Neural progenitor cell (in vitro differentiated cells): ENCODE data around the gene CCDC15.

ENCODE experiments used
- EZH2 ChIP-seq: fragments of 200-600 bp; sonication (generic); IDR thresholded peaks from 2 replicates; pipeline ENCODE4 v1.6.1; 2017; ENCODE audit warnings: antibody characterized with exemption, mild to moderate bottlenecking, moderate library complexity
- EZH2phosphoT487 ChIP-seq: fragments of 200-600 bp; sonication (generic); IDR thresholded peaks from 2 replicates; pipeline ENCODE4 v1.6.1; 2017; ENCODE audit warnings: antibody characterized with exemption
- TF ChIP-seq, protein P1 (sequence below): fragments of 200-600 bp; sonication (generic); IDR thresholded peaks from 2 replicates; pipeline ENCODE4 v1.5.1; 2017; ENCODE audit warnings: antibody characterized with exemption, mild to moderate bottlenecking

DNA sequence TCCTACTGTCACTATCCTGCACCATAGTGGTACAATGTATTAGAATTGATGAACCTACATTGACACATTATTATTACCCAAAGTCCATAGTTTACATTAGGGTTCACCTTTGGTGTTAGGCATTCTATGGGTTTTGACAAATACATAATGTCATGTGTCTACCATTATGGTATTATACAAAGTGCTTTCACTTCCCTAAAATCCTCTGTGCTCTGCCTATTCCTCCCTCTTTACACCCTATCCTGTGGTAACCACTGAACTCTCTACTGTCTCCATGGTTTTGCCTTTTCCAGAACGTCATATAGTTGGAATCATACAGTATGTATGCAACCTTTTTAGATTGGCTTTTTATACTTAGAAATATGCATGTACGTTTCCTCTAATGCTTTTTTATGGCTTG, 51.5 kb downstream of the CCDC15 start:
- TF ChIP-seq, protein P1, sequence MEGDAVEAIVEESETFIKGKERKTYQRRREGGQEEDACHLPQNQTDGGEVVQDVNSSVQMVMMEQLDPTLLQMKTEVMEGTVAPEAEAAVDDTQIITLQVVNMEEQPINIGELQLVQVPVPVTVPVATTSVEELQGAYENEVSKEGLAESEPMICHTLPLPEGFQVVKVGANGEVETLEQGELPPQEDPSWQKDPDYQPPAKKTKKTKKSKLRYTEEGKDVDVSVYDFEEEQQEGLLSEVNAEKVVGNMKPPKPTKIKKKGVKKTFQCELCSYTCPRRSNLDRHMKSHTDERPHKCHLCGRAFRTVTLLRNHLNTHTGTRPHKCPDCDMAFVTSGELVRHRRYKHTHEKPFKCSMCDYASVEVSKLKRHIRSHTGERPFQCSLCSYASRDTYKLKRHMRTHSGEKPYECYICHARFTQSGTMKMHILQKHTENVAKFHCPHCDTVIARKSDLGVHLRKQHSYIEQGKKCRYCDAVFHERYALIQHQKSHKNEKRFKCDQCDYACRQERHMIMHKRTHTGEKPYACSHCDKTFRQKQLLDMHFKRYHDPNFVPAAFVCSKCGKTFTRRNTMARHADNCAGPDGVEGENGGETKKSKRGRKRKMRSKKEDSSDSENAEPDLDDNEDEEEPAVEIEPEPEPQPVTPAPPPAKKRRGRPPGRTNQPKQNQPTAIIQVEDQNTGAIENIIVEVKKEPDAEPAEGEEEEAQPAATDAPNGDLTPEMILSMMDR, result no peak
- TF ChIP-seq EZH2, result no peak
- TF ChIP-seq EZH2phosphoT487, result no peak
